Gastroesophageal sphincter (tissue), 4 donors: ENCODE results near the gene HPCAL1. TPM values are rescaled to one million over a fixed set of nuclear protein-coding genes. Genes with fewer than 3 reads are reported as not detected.

ENCODE experiments used
- ATAC-seq: fragments of 150-250 bp; one replicate; pipeline ENCODE4 v1.9.1; 2016; ENCODE audit warnings: mild to moderate bottlenecking, moderate library complexity
- H3K27ac ChIP-seq, 4 donors: fragments of 200-600 bp; sonication (generic) in 3 of 4; 1 replicate in 3 of 4; 2 replicates in 1 of 4; pipeline ENCODE4 v1.5.1; 2016 to 2019
- H3K27me3 ChIP-seq: fragments of 200-600 bp; sonication (generic); one replicate; pipeline ENCODE4 v1.5.1; 2019
- H3K36me3 ChIP-seq, 2 donors: fragments of 200-600 bp; sonication (generic); one replicate each; pipeline ENCODE4 v1.5.1; 2019; ENCODE audit warnings: control low read depth in 1 of 2
- H3K4me1 ChIP-seq, 3 donors: fragments of 200-600 bp; sonication (generic); 1 replicate in 2 of 3; 2 replicates in 1 of 3; pipeline ENCODE4 v1.5.1; 2016 to 2019; ENCODE audit warnings: control low read depth in 2 of 3
- H3K4me3 ChIP-seq, 2 donors: fragments of 200-600 bp; sonication (generic); one replicate each; pipeline ENCODE4 v1.5.1; 2019; ENCODE audit warnings: mild to moderate bottlenecking in 1 of 2, moderate library complexity in 1 of 2
- H3K9me3 ChIP-seq, 3 donors: fragments of 200-600 bp; sonication (generic); one replicate each; pipeline ENCODE4 v1.5.1; 2017 to 2019; ENCODE audit warnings: control low read depth in 2 of 3
- CTCF ChIP-seq, 4 experiments: fragments of 200-600 bp in 2 of 4; fragments of 450-650 bp in 2 of 4; sonication (generic) in 1 of 4; IDR thresholded peaks; one replicate each; pipeline ENCODE4 v1.5.1; 2017 to 2019; ENCODE audit warnings: antibody characterized with exemption in 4 of 4, mild to moderate bottlenecking in 2 of 4, moderate library complexity in 2 of 4
- EP300 ChIP-seq: sonication (generic); formaldehyde crosslinking; IDR thresholded peaks from one replicate; pipeline ENCODE4 v1.6.1; 2017; ENCODE audit warnings: antibody characterized with exemption, mild to moderate bottlenecking
- POLR2A ChIP-seq, 2 donors: fragments of 450-650 bp; IDR thresholded peaks; one replicate each; pipeline ENCODE4 v1.6.1; 2017; ENCODE audit warnings: antibody characterized with exemption in 2 of 2, mild to moderate bottlenecking in 2 of 2, moderate library complexity in 1 of 2
- POLR2AphosphoS5 ChIP-seq: sonication (generic); formaldehyde crosslinking; IDR thresholded peaks from one replicate; pipeline ENCODE4 v1.6.1; 2017; ENCODE audit warnings: antibody characterized with exemption
- WGBS, 2 donors: methylation state at CpG; one replicate each; pipeline ENCODE4 v1.1.5; 2018; ENCODE audit warnings: low coverage in 1 of 2; 5-methylcytosine and 5-hydroxymethylcytosine counted together
- total RNA-seq, 4 donors: library from RNA; depleted of rRNA; stranded (reverse); fragments of >200 nt; gene quantifications; one replicate each; pipeline ENCODE4 v1.1.0, GENCODE V29; 2016

HPCAL1 gene
- total RNA-seq, 4 donors from 2014 or later = 17.0 to 42.1 (median 29.8) TPM

GRCh38 chr2:10373931-10374330 lies 71.2 kb downstream of the HPCAL1 start:
- H3K4me1 ChIP-seq = no peaks in the 10 kb centered on the region
- 100% methylated on average over 1 of the region's 10 CpGs; no CpG with 5 or more reads in 1 of the 2 donors for WGBS, 2 donors
- no peaks in the 10 kb centered on the region for H3K27me3 ChIP-seq
- no peak for ATAC-seq
- H3K27ac ChIP-seq = no peak overlapping the region
- TF ChIP-seq POLR2AphosphoS5 (no peak), CTCF (IDR thresholded peaks at IDR 0.05) (no peak), EP300 (no peak), POLR2A (IDR thresholded peaks at IDR 0.05) (no peak)
- no peak overlapping the region for H3K4me3 ChIP-seq
- no peaks in the 10 kb centered on the region for H3K9me3 ChIP-seq
- H3K36me3 ChIP-seq = no peaks in the 10 kb centered on the region

- Histone ChIP-seq H3K27ac (no peak overlapping the region), H3K27me3 (no peaks in the 10 kb centered on the region), H3K36me3 (no peaks in the 10 kb centered on the region), H3K4me3 (no peak overlapping the region), H3K9me3 (no peaks in the 10 kb centered on the region), H3K4me1 (no peaks in the 10 kb centered on the region)
- ATAC-seq = no peak
- TF ChIP-seq EP300 = no peak
- no peak for TF ChIP-seq POLR2AphosphoS5
- TF ChIP-seq POLR2A (IDR thresholded peaks at IDR 0.05) = no peak
- no peak for TF ChIP-seq CTCF (IDR thresholded peaks at IDR 0.05)
- 80 to 85% methylated on average over 1 to 8 of the region's 13 CpGs for WGBS, 2 donors
These were observed 71.7 kb downstream of the HPCAL1 start for GRCh38 chr2:10374362-10374943.

GRCh38 chr2:10375570-10376281 lies 73.0 kb downstream of the HPCAL1 start:
- TF ChIP-seq CTCF (IDR thresholded peaks at IDR 0.05) (no peak), POLR2A (IDR thresholded peaks at IDR 0.05) (no peak), POLR2AphosphoS5 (no peak), EP300 (no peak)
- 61 to 71% methylated on average over 7 to 8 of the region's 9 CpGs for WGBS, 2 donors
- no peak for ATAC-seq
- Histone ChIP-seq H3K4me1 (peaks cover 0 to 5% (median 0%) of the 10 kb centered on the region in 3 donors), H3K9me3 (no peaks in the 10 kb centered on the region), H3K27ac (no peak overlapping the region), H3K36me3 (no peaks in the 10 kb centered on the region), H3K27me3 (no peaks in the 10 kb centered on the region), H3K4me3 (no peak overlapping the region)

GRCh38 chr2:10377052-10377746 lies 74.5 kb downstream of the HPCAL1 start:
- no peak for ATAC-seq
- Histone ChIP-seq H3K4me1 (peaks cover 0 to 19% (median 0%) of the 10 kb centered on the region in 3 donors), H3K27me3 (no peaks in the 10 kb centered on the region), H3K9me3 (no peaks in the 10 kb centered on the region), H3K36me3 (no peaks in the 10 kb centered on the region), H3K27ac (no peak overlapping the region), H3K4me3 (no peak overlapping the region)
- 80% methylated on average over 5 of the region's 21 CpGs; no CpG with 5 or more reads in 1 of the 2 donors for WGBS, 2 donors
- TF ChIP-seq POLR2A (IDR thresholded peaks at IDR 0.05) (no peak), EP300 (no peak), CTCF (IDR thresholded peaks at IDR 0.05) (no peak), POLR2AphosphoS5 (no peak)
